ENCODE measurements around the gene GIPC2.

The GIPC2 gene

DNA sequence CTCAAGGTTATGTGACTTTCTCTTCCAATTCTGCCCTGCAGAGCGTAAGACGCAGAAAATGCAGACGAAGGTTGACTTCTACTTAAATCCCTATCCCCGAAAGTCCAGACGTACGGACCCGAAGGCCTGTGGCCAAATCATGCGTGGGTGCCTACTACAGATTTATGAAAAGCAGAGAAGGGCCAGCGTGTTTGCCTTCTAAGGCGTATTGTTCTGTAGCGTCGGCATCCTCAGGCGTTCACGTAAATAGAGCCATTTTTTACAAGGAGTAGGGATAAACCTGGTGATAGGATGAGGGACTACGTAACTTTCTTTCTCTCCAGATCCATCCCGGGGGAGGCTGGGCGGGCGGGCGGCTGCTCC, 222 bp upstream of the GIPC2 start:
- peak overlapping the region; percentile 54 for H3K4me3 ChIP-seq (replicated peaks; ENCODE audit: low read depth, low read length)
- TF ChIP-seq, protein P1, sequence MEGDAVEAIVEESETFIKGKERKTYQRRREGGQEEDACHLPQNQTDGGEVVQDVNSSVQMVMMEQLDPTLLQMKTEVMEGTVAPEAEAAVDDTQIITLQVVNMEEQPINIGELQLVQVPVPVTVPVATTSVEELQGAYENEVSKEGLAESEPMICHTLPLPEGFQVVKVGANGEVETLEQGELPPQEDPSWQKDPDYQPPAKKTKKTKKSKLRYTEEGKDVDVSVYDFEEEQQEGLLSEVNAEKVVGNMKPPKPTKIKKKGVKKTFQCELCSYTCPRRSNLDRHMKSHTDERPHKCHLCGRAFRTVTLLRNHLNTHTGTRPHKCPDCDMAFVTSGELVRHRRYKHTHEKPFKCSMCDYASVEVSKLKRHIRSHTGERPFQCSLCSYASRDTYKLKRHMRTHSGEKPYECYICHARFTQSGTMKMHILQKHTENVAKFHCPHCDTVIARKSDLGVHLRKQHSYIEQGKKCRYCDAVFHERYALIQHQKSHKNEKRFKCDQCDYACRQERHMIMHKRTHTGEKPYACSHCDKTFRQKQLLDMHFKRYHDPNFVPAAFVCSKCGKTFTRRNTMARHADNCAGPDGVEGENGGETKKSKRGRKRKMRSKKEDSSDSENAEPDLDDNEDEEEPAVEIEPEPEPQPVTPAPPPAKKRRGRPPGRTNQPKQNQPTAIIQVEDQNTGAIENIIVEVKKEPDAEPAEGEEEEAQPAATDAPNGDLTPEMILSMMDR (IDR thresholded peaks at IDR 0.05; ENCODE audit: low read length, missing control alignments) = no peak
- DNase-seq (ENCODE audit: low read depth) = no peak

DNA sequence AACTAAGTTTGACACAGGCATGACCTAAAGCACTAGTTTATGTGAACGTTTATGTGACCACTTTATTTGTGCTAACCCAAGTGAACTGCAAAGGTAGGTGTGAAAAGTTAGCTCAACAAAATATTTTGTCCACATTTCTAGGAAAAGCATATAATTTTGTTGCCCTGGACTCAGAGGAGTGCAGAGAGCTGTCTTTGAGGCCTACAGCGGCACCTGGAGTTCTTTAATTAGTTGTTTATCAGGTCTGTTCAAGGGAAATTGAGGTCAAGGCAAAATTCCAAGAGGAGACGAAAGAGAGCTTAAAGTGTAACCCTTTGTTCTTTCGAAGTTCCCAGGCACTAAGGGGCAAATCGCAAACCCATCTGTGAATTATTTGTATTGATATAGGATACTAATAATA, 1.3 kb downstream of the GIPC2 start:
- no peak overlapping the region for H3K4me3 ChIP-seq (replicated peaks; ENCODE audit: low read depth, low read length)
- TF ChIP-seq, protein P1 (IDR thresholded peaks at IDR 0.05; ENCODE audit: low read length, missing control alignments) = no peak
- no peak for DNase-seq (ENCODE audit: low read depth)

DNA sequence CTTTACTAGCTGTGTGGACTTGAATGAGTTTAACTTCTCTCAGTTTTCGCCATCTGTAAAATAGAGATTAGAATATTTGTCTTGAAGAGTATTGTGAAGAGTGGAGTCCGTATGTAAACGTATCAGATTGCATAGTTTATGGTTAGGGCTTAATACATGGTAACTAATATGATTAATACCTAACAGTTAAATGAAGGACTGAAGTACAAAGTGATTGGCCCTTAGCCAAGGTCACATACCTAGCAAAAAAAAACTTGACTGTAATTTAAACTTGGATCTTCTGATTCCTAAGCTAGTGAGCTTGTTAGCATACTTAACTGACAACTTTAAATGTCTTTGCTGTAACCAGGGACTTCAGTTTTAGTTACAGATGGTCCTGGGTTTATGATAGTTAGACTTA, 1.9 kb downstream of the GIPC2 start:
- H3K4me3 ChIP-seq (replicated peaks; ENCODE audit: low read depth, low read length) = no peak overlapping the region
- no peak for DNase-seq (ENCODE audit: low read depth)
- TF ChIP-seq, protein P1 (IDR thresholded peaks at IDR 0.05; ENCODE audit: low read length, missing control alignments) = no peak

DNA sequence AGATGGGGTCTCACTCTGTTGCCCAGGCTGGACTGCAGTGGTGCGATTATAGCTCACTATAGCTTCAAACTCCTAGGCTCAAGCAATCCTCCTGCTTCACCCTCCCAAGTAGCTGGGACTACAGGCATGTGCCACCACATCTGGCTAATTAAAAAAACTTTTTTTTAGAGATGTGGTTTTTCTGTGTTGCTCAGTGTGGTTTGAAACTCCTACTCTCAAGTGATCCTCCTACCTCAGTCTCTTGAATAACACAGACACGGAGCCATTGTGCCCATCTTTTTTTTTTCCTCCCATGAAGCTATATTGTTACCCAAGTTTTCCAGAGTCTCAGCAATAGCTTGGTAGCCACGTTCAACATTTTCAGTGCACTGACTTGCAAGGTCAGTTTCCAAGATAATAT, 2.7 kb downstream of the GIPC2 start:
- DNase-seq (ENCODE audit: low read depth) = no peak
- TF ChIP-seq, protein P1 (IDR thresholded peaks at IDR 0.05; ENCODE audit: low read length, missing control alignments) = no peak

DNA sequence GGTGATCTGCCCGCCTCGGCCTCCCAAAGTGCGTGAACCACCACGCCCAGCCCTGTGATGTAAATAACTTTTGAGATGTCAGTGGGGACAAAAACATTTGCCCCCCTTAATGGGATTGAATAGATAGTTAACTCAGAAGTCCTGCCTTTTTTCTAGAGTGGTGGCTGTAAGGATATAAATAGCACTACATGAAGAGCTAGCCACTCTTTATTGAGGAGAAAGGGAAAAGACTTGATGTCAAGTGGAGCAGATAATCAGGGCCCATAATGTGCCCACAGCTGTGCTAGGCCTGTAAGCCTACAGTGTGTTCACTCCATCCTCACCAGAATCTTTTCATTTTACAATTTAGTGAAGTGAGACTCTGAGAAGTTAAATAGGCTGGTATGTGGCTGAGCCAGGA, 3.6 kb downstream of the GIPC2 start:
- DNase-seq (ENCODE audit: low read depth) = no peak
- H3K4me3 ChIP-seq (replicated peaks; ENCODE audit: low read depth, low read length) = no peak overlapping the region
- TF ChIP-seq, protein P1 (IDR thresholded peaks at IDR 0.05; ENCODE audit: low read length, missing control alignments) = no peak

More for the DNA sequence above, 2.7 kb downstream of the GIPC2 start:
- no peak overlapping the region for H3K4me3 ChIP-seq (replicated peaks; ENCODE audit: low read depth, low read length)

DNA sequence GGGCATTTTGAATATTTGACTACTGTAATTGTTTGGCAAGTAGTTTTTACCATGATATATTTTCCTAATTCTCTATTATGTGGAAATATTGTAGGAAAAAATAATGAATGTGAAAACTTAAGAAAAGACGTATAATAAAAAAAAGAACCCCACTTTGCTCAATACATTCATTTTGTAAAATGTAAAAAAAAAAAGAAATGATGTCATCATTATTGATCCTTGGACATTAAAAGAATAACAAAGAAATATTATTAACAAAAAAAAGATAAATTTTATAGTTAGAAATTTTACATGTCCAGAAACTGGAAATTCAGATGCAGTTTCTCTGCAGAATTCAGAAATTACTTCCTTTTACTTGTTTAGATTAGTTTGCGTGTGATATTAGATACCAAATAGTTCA, 5.2 kb downstream of the GIPC2 start:
- no peak overlapping the region for H3K4me3 ChIP-seq (replicated peaks; ENCODE audit: low read depth, low read length)
- DNase-seq (ENCODE audit: low read depth) = no peak
- TF ChIP-seq, protein P1 (IDR thresholded peaks at IDR 0.05; ENCODE audit: low read length, missing control alignments) = no peak

DNA sequence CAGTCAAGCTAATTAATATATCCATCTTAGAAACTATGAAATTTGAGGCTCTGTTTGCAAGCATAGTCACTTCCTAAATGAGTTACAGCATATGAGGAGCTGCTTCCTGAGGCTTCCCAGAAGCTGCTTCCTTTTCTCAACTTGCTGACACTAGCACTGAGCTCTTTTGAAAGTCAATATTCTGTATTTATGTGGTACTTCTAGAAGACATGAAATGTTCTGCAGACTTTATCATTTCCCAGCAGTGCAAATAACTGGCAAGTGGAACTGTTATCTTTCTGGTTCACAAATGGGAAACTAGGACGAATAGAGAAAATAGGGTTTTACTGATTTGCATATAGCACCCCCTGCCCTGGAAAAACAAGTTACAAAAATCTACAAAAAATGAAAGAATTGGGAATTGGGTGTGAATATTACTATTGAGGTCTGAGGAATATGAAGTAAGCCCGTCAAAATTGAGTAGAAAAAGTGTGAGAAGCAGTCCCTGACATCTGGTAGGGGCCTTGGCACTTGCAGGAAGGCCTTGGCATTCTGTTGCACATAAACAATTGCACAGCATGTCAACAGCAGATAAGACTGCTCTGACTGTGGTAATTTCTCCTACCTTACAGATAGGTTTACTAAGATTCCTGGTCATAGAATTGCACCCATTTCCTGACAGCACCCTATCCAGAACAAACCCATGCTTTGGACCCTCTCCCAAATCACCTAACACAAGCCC, 7.1 kb downstream of the GIPC2 start:
- TF ChIP-seq, protein P1 (IDR thresholded peaks at IDR 0.05; ENCODE audit: low read length, missing control alignments) = no peak
- no peak overlapping the region for H3K4me3 ChIP-seq (replicated peaks; ENCODE audit: low read depth, low read length)
- DNase-seq (ENCODE audit: low read depth) = peak; percentile 30
